ENCODE data around the gene ADORA3. TPM values are rescaled to one million over a fixed set of nuclear protein-coding genes. Genes with fewer than 3 reads are reported as not detected.

Gene ADORA3
- total RNA-seq, 2 experiments from 2014 or later, result 0.20 TPM; not detected in 1

DNA sequence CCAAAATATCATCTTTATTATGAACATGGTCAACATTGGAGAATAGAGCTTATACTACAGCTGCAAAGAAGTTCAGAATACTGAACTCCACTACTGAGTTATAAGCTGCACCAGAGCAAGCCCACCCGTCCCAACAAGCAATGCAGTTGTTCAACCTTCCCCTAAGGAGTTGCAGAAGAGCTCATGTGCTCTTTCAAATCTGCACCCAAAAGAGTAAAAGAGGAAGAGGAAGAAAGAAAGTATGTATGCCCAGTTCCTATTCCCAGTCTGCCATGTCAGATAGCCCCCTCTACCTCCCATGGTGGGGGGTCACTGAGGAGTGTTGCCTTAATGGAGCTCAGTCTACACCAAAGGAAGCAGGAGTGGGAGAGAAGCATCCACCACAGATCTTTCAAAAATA, 22.8 kb downstream of the ADORA3 start:
- Mint-ChIP-seq H3K4me1 (peaks cover 41% of the 10 kb centered on the region), H3K9me3 (no peaks in the 10 kb centered on the region), H3K4me3 (no peak overlapping the region), H3K36me3 (peaks cover 17% of the 10 kb centered on the region), H3K27ac (no peak overlapping the region), H3K27me3 (peaks cover 5% of the 10 kb centered on the region)
- DNase-seq, result no peak
- POLR2A ChIA-PET, result interaction anchor here (1.2 to 4.0 kb wide), 3 partner anchors 10 to 27 kb away, joined by 3 to 17 read pairs (median 7); no protein-coding TSS in a partner anchor
- ATAC-seq (ENCODE audit: low read depth), result no peak

DNA sequence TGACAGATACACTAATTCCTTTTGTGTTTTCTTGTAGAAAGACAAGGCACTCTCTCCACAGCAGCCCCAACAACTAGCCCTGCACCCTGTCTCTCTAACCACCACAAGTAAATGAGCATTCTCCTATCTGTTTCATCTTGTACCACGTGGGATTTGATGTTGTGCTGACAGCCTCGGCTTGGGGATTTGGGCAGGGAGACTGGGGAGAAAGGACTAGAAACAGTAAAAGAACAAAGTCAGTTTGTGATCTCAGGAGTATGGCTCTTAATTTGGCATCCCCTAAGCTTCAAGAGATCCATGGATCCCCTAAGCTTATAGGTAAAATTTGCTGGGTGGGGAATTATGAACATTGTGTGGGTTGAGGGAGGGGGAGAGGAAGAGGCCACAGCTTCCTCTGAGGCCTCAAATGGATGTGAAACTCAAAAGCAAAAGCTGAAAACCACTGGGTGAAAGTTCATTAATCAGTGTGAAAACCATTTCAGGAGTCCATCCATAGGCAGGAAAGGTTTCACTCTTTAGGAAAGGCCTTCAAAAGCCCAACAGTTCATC, 26.6 kb downstream of the ADORA3 start:
- Mint-ChIP-seq H3K36me3 (peaks cover 26% of the 10 kb centered on the region), H3K4me3 (peak overlapping the region; percentile 72), H3K27ac (peak overlapping the region; percentile 84), H3K4me1 (peaks cover 55% of the 10 kb centered on the region), H3K9me3 (peaks cover 1% of the 10 kb centered on the region), H3K27me3 (peaks cover 3% of the 10 kb centered on the region)
- ATAC-seq (ENCODE audit: low read depth) (peak; percentile 90), DNase-seq (no peak)
- POLR2A ChIA-PET, result interaction anchor here (0.9 to 8.8 kb wide), 9 partner anchors 20 to 263 kb away, joined by 3 to 80 read pairs (median 4); partner anchors contain the start of genes ATP5PB and WDR77

DNA sequence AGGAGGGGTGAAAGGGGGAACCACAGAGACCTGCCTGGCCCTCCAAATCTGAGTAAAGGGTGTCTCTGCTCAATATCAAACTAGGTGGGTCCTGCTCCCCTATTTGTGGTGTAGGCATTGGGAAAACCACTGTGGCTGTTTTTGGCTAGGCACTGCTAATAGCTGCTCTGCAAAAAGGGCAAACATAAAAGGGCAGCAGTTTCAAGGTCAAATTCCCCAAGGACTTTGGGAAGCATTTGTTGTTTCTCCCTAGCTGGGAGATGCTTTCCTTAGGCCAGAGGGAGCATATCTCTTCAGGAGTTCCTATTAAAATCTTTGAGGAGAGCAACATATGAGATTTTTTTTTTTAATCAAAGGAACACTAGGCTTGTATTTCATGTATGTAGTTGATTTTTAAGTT, 27.2 kb downstream of the ADORA3 start:
- ATAC-seq (ENCODE audit: low read depth) (no peak), DNase-seq (no peak)
- Mint-ChIP-seq H3K9me3 (peaks cover 1% of the 10 kb centered on the region), H3K27ac (peak overlapping the region; percentile 84), H3K27me3 (peaks cover 3% of the 10 kb centered on the region), H3K36me3 (peaks cover 26% of the 10 kb centered on the region), H3K4me3 (peak overlapping the region; percentile 72), H3K4me1 (peaks cover 50% of the 10 kb centered on the region)
- POLR2A ChIA-PET, result interaction anchor here (0.8 to 8.8 kb wide), 11 partner anchors 19 to 512 kb away, joined by 3 to 80 read pairs (median 3); partner anchors contain the start of genes ADORA3, ATP5PB, DENND2D and TMIGD3

DNA sequence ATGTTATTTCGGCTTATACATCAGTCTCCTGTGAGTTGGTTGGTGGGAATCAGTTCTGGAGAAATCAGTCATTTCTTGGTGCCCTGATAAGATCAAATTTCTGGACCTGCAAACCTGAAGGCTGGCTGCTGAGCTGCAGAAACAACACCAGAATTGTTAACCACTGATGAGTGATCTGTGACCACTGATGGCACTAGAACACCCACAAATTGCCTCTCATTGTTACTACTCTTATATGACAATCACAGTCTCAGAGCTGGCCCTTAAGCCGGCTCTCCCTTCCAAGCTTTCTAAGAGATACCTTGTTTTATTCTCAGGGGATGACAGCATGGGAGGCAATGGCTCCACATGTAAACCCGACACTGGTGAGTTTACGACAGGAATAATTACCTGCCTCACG, 27.7 kb downstream of the ADORA3 start:
- H3K27me3 Mint-ChIP-seq, result peaks cover 3% of the 10 kb centered on the region
- POLR2A ChIA-PET, result interaction anchor here (0.8 to 8.8 kb wide), 9 partner anchors 19 to 511 kb away, joined by 3 to 80 read pairs (median 4); partner anchors contain the start of genes ADORA3, ATP5PB, DENND2D and TMIGD3
- H3K9me3 Mint-ChIP-seq, result peaks cover 1% of the 10 kb centered on the region
- H3K27ac Mint-ChIP-seq, result peak overlapping the region; percentile 84
- peaks cover 26% of the 10 kb centered on the region for H3K36me3 Mint-ChIP-seq
- H3K4me3 Mint-ChIP-seq, result peak overlapping the region; percentile 72
- DNase-seq (no peak), ATAC-seq (ENCODE audit: low read depth) (peak; percentile 13)
- H3K4me1 Mint-ChIP-seq, result peaks cover 47% of the 10 kb centered on the region

DNA sequence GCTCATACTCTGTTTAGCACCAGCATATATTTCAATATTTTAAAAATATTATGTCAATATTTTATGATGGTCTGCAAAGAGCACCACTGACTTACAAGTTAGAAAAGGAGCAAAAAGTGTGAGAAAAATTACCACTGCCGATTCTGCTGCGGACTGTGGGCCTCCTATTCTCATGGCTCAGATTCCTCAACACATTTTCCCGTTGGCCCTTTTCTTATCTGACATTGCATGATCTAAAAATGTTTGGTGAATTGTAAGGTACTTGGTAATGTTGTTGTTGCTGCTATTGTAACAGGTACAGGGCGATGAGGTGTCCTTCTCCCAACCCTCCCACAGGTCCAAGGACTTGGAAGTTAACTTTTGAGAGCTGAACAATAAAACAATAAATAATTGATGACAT, 28.9 kb downstream of the ADORA3 start:
- POLR2A ChIA-PET, result interaction anchor here (0.6 to 8.8 kb wide), 4 partner anchors 26 to 260 kb away, joined by 4 to 80 read pairs (median 17); partner anchors contain the start of genes ATP5PB and WDR77
- H3K36me3 Mint-ChIP-seq, result peaks cover 26% of the 10 kb centered on the region
- H3K4me3 Mint-ChIP-seq, result peak overlapping the region; percentile 72
- H3K27ac Mint-ChIP-seq, result peak overlapping the region; percentile 86
- H3K27me3 Mint-ChIP-seq, result peaks cover 2% of the 10 kb centered on the region
- peaks cover 1% of the 10 kb centered on the region for H3K9me3 Mint-ChIP-seq
- H3K4me1 Mint-ChIP-seq, result peaks cover 45% of the 10 kb centered on the region
- ATAC-seq (ENCODE audit: low read depth) (no peak), DNase-seq (no peak)

DNA sequence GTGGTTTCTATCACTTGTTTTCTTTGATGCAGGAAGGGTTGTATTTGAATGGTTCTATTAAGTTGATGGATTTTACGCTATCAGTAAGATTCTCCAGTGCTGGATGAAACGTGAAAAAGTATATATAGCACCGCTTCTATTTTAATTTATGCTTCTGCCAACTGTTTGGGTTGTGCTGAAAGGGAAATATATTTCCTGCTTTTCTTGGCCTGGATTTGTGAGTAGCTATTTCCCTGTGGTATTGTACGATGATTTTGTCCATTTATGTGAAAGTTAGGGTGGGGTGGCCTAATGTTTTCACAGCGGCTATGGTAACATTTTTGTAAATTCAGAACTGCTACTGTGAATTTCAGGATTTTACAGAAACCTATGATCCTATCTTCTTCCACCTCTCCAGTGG, 29.3 kb downstream of the ADORA3 start:
- peak overlapping the region; percentile 86 for H3K27ac Mint-ChIP-seq
- H3K9me3 Mint-ChIP-seq, result peaks cover 1% of the 10 kb centered on the region
- POLR2A ChIA-PET, result interaction anchor here (0.6 to 8.8 kb wide), 3 partner anchors 25 to 259 kb away, joined by 4 to 80 read pairs (median 29); partner anchors contain the start of genes ATP5PB and WDR77
- H3K36me3 Mint-ChIP-seq, result peaks cover 26% of the 10 kb centered on the region
- ATAC-seq (ENCODE audit: low read depth), result no peak
- DNase-seq, result no peak
- peak overlapping the region; percentile 72 for H3K4me3 Mint-ChIP-seq
- no peaks in the 10 kb centered on the region for H3K27me3 Mint-ChIP-seq
- peaks cover 45% of the 10 kb centered on the region for H3K4me1 Mint-ChIP-seq

DNA sequence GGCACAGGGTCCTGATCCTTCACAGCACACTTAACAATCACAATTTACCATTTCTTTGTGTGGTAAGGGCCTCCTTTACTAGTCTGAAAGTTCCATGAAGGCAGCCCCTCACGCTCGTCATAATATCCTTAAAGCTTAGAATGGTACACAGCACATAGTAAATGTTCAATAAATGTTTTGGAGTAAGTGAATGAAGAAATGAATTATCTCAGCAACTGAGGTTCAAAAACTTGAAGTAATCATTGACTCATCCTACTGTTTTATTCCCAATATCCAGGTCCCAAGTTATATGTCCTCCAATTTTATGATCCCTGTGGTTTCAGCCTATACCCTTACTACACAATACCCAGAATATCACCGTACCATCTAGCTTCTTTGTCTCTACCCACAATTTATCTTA, 31.9 kb downstream of the ADORA3 start:
- Mint-ChIP-seq H3K36me3 (peaks cover 11% of the 10 kb centered on the region), H3K9me3 (peaks cover 1% of the 10 kb centered on the region), H3K4me1 (peaks cover 29% of the 10 kb centered on the region), H3K27ac (no peak overlapping the region), H3K4me3 (no peak overlapping the region), H3K27me3 (no peaks in the 10 kb centered on the region)
- ATAC-seq (ENCODE audit: low read depth) (no peak), DNase-seq (no peak)
- POLR2A ChIA-PET, result interaction anchor here (0.6 to 8.8 kb wide), 12 partner anchors 9 to 289 kb away, joined by 3 to 80 read pairs (median 4); partner anchors contain the start of genes ATP5PB and WDR77

DNA sequence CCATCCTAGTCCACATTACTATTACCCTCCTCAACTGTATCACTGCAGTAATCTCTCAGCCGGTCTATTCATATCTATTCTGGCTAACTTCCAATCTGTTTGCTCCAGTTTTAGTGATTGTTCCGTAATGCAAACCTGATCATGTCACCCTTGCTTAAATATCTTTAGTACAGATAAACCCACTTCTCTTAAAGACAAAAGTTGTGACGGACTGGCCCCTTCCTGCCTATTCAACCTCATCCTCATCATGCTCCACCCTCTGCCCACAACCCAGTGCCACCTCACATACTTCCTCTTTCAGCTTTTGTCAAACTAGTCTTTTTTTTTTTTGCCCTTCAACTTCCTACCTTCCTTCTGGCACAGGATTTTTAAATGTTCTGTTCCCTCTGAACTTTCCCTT, 32.4 kb downstream of the ADORA3 start:
- ATAC-seq (ENCODE audit: low read depth), result peak; percentile 88
- POLR2A ChIA-PET, result interaction anchor here (0.6 to 8.8 kb wide), 13 partner anchors 8 to 289 kb away, joined by 3 to 80 read pairs (median 4); partner anchors contain the start of genes ATP5PB and WDR77
- peaks cover 11% of the 10 kb centered on the region for H3K36me3 Mint-ChIP-seq

DNA sequence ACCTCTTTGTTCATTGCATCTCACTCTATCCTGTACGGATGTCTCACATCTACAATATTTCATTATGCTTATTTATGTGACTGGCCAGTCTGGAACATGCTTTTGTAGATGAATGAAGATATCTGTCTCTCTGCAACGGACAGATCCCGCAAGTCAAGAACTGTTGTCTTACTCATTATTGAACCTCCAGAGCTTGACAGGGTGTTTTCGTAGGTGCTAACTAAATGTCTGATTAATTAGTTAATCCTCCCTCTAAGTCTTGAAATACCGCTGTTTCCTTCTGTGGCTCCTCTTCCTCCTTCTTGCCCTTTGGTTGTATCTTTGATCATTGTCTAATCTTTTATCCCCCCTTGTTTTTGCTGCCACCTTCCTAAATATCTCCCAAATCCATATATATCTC, 32.8 kb downstream of the ADORA3 start:
- H3K4me3 Mint-ChIP-seq, result no peak overlapping the region
- POLR2A ChIA-PET, result interaction anchor here (0.6 to 8.8 kb wide), 9 partner anchors 9 to 271 kb away, joined by 3 to 80 read pairs (median 4); partner anchors contain the start of genes ATP5PB and WDR77
- peaks cover 1% of the 10 kb centered on the region for H3K9me3 Mint-ChIP-seq
- ATAC-seq (ENCODE audit: low read depth) (peak; percentile 13), DNase-seq (no peak)
- peaks cover 21% of the 10 kb centered on the region for H3K4me1 Mint-ChIP-seq
- H3K27me3 Mint-ChIP-seq, result no peaks in the 10 kb centered on the region
- peaks cover 10% of the 10 kb centered on the region for H3K36me3 Mint-ChIP-seq
- H3K27ac Mint-ChIP-seq, result no peak overlapping the region

More for the DNA sequence above, 32.4 kb downstream of the ADORA3 start:
- no peak overlapping the region for H3K4me3 Mint-ChIP-seq
- peaks cover 1% of the 10 kb centered on the region for H3K9me3 Mint-ChIP-seq
- DNase-seq, result peak; percentile 53
- no peak overlapping the region for H3K27ac Mint-ChIP-seq
- H3K27me3 Mint-ChIP-seq, result no peaks in the 10 kb centered on the region
- peaks cover 25% of the 10 kb centered on the region for H3K4me1 Mint-ChIP-seq

DNA sequence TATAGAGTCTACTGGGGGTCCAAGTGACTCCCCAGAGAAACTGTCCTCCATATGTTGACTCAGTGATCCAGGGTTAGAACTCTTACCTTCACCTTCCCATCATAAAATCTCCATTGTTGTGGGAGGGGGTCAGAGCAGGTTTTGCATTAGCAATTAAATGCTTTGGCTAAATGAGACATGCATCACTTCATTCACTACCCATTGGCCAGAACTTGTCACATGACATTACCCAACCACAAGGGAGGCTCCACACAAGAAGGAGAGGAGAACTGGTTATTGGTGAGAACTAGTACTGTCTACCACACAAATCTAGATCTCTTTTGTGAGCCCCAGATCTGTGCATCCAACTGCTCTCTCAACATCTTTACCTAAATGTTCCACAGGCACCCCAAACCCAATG, 33.9 kb downstream of the ADORA3 start:
- Mint-ChIP-seq H3K27ac (no peak overlapping the region), H3K9me3 (peaks cover 1% of the 10 kb centered on the region), H3K27me3 (no peaks in the 10 kb centered on the region), H3K4me1 (peaks cover 18% of the 10 kb centered on the region), H3K4me3 (no peak overlapping the region), H3K36me3 (peaks cover 13% of the 10 kb centered on the region)
- ATAC-seq (ENCODE audit: low read depth) (no peak), DNase-seq (no peak)
- POLR2A ChIA-PET, result no interaction called here

DNA sequence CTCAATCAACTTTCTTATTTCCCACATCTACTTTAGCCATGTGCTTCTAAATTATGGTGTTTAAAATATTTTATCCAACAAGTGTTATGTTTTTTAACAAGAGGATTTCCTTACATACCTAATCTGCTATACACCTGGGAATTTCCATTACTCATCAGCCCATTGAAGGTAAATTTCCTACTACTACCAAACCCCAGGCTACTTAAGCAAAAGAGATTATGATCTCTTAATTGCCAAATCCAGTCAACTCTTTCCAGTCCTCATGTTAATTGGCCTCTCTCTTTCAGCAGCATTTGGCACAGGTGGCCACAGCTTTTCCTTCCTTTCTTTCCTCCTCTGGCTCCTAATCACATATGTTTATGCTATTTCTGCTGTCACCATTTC, 34.7 kb downstream of the ADORA3 start:
- ATAC-seq (ENCODE audit: low read depth), result no peak
- no peak for DNase-seq
- Mint-ChIP-seq H3K36me3 (peaks cover 21% of the 10 kb centered on the region), H3K4me3 (no peak overlapping the region), H3K27me3 (no peaks in the 10 kb centered on the region), H3K4me1 (peaks cover 17% of the 10 kb centered on the region), H3K27ac (no peak overlapping the region), H3K9me3 (peaks cover 1% of the 10 kb centered on the region)
- POLR2A ChIA-PET, result no interaction called here

DNA sequence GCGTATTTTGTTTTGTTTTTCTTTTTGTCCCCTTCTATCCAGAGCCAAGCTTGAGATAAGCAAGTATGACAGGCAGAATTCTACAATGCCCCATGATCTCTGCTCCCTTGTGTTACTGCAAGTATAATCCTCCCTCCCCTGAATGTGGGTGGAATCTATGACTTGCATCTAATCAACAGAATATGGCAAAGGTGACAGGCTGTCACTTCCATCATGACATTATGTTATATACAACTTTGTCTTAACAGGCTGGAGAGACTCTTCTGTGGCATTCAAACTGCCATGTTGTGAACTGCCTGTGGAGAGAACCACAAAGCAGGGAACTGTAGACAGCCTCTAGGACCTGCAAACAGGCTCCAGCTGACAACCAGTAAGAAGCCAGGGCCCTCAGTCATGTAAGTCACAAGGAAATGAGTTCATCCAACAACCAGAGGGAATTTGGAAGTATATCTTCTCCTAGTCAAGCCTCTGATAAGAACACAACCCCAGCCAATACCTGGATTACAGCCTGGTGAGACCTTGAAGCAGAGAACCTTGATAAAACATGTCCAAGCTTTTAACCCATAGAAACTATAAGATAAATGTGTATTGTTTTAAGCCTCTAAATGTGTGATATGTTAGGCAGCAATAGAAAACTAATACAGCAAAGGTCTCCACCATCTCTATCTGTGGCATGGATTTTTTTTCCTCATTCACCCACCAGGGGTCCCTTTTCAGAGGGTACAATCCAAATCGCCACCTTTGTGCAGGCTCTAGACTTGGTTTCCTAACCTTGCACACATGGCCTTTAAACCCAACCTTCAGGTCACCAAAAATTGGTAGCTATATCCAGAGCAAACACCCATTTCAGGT, 35.3 kb downstream of the ADORA3 start:
- peaks cover 25% of the 10 kb centered on the region for H3K36me3 Mint-ChIP-seq
- no peaks in the 10 kb centered on the region for H3K27me3 Mint-ChIP-seq
- H3K4me1 Mint-ChIP-seq, result peaks cover 16% of the 10 kb centered on the region
- no peak for ATAC-seq (ENCODE audit: low read depth)
- DNase-seq, result no peak
- peaks cover 1% of the 10 kb centered on the region for H3K9me3 Mint-ChIP-seq
- POLR2A ChIA-PET, result no interaction called here
- no peak overlapping the region for H3K4me3 Mint-ChIP-seq
- H3K27ac Mint-ChIP-seq, result no peak overlapping the region

DNA sequence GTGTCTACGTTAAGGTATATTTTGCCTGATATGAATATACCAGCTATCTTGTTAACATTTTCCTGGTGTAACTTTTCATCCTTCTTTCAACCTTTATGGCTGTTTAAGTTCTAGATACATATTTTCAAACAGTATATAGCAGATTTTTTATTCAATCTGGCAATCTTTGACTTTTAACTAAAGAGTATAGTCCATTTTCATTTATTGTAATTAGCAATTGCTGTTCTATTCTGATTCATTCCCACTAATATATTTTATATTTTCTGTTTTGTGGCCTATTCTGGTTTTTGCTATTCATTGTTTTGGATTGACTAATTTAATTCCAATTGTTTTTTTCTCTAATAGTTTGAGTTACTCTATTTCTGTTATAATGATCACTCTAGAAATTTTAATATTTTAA, 37.0 kb downstream of the ADORA3 start:
- H3K9me3 Mint-ChIP-seq, result no peaks in the 10 kb centered on the region
- ATAC-seq (ENCODE audit: low read depth) (no peak), DNase-seq (no peak)
- H3K4me3 Mint-ChIP-seq, result no peak overlapping the region
- H3K27me3 Mint-ChIP-seq, result no peaks in the 10 kb centered on the region
- POLR2A ChIA-PET, result interaction anchor here (0.9 kb wide), 1 partner anchor 41 kb away, joined by 3 read pairs; no protein-coding TSS in a partner anchor
- H3K27ac Mint-ChIP-seq, result no peak overlapping the region
- H3K36me3 Mint-ChIP-seq, result peaks cover 32% of the 10 kb centered on the region
- peaks cover 9% of the 10 kb centered on the region for H3K4me1 Mint-ChIP-seq

Measured in activated naive CD8-positive, alpha-beta T cell treated with anti-CD3 and anti-CD28 coated beads, Interleukin-2, amount 10 ng/mL, durations not matched to agents 7 days and 5 days (primary cell).